IPS-15b (cell line): ENCODE measurements around the gene ZNF146.

ENCODE experiments used
- H3K27me3 ChIP-seq: one replicate; pipeline ENCODE4 v1.6.1; 2013; ENCODE audit warnings: low read length; ENCODE audit not compliant: control insufficient read depth, insufficient read depth
- H3K36me3 ChIP-seq: one replicate; pipeline ENCODE4 v1.6.1; 2013; ENCODE audit warnings: low read length; ENCODE audit not compliant: control insufficient read depth, insufficient read depth
- H3K4me1 ChIP-seq: one replicate; pipeline ENCODE4 v1.6.1; 2013; ENCODE audit warnings: mild to moderate bottlenecking, low read length; ENCODE audit not compliant: control insufficient read depth, insufficient read depth
- H3K4me3 ChIP-seq: one replicate; pipeline ENCODE4 v1.5.1; 2013; ENCODE audit warnings: low read depth, low read length
- H3K9ac ChIP-seq: one replicate; pipeline ENCODE4 v1.6.1; 2013; ENCODE audit warnings: low read depth, mild to moderate bottlenecking, low read length
- H3K9me3 ChIP-seq: one replicate; pipeline ENCODE4 v1.6.1; 2013; ENCODE audit warnings: mild to moderate bottlenecking, low read length; ENCODE audit not compliant: control insufficient read depth, insufficient read depth

ZNF146 gene

DNA sequence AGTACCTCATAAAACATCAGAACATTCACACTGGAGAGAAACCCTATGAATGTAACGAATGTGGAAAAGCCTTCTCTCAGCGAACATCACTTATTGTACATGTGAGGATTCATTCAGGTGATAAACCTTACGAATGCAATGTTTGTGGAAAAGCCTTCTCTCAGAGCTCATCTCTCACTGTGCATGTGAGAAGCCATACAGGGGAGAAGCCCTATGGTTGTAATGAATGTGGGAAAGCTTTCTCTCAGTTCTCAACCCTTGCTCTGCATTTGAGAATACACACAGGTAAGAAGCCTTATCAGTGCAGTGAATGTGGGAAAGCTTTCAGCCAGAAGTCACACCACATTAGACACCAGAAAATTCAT lies 22.0 kb downstream of the ZNF146 start:
- Histone ChIP-seq H3K9me3 (no peaks in the 10 kb centered on the region), H3K9ac (no peak overlapping the region), H3K4me3 (no peak overlapping the region), H3K4me1 (peaks cover 9% of the 10 kb centered on the region), H3K27me3 (no peaks in the 10 kb centered on the region), H3K36me3 (peaks cover 28% of the 10 kb centered on the region)

DNA sequence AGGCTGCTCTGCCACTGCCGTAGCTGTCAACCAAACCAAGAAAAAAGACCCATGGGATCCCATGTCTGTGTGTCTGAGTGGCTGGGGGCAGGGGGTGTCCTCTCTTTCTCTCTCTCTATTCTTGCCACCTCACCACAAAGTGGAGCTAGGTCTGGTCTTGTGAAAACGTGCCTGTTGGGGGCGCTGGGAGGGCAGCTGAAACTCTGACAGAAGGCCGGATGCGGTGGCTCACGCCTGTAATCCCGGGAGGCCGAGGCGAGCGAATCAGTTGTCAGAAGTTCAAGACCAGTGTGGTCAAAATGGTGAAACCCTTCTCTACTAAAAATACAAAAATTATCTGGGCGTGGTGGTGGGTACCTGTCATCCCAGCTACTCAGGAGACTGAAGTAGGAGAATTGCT lies 29.2 kb downstream of the ZNF146 start:
- Histone ChIP-seq H3K9ac (no peak overlapping the region), H3K4me1 (peaks cover 15% of the 10 kb centered on the region), H3K27me3 (no peaks in the 10 kb centered on the region), H3K9me3 (no peaks in the 10 kb centered on the region), H3K4me3 (no peak overlapping the region), H3K36me3 (no peaks in the 10 kb centered on the region)

GRCh38 chr19:36245210-36246005 lies 30.5 kb downstream of the ZNF146 start:
- Histone ChIP-seq H3K4me3 (peak overlapping the region; percentile 51), H3K36me3 (no peaks in the 10 kb centered on the region), H3K4me1 (peaks cover 15% of the 10 kb centered on the region), H3K9ac (peak overlapping the region; percentile 60), H3K9me3 (no peaks in the 10 kb centered on the region), H3K27me3 (no peaks in the 10 kb centered on the region)

- no peaks in the 10 kb centered on the region for H3K9me3 ChIP-seq
- H3K27me3 ChIP-seq = no peaks in the 10 kb centered on the region
- peak overlapping the region; percentile 51 for H3K4me3 ChIP-seq
- peaks cover 15% of the 10 kb centered on the region for H3K4me1 ChIP-seq
- H3K9ac ChIP-seq = no peak overlapping the region
- no peaks in the 10 kb centered on the region for H3K36me3 ChIP-seq
These were observed 31.1 kb downstream of the ZNF146 start for GRCh38 chr19:36246006-36246481.

DNA sequence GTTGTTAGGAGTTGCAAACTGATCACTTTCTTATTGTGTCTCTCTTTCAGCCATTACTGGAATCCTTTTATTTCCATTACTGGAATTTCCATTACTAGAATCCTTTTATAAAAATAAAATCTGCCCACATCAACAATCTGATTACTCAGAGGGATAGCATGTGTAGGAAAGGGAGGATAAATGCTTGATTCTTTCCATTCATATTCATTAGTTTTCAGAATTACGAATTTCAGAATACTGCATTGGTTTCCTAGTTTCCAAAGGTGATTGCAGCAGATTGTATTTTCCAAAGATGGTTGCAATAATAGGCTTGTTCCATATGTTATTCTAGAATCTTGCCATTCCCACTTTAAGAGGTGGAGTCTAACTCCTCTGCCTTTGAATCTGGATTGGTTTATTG lies 37.1 kb downstream of the ZNF146 start:
- Histone ChIP-seq H3K4me1 (peaks cover 4% of the 10 kb centered on the region), H3K4me3 (no peak overlapping the region), H3K9ac (no peak overlapping the region), H3K36me3 (no peaks in the 10 kb centered on the region), H3K9me3 (no peaks in the 10 kb centered on the region), H3K27me3 (no peaks in the 10 kb centered on the region)

- Histone ChIP-seq H3K27me3 (no peaks in the 10 kb centered on the region), H3K36me3 (no peaks in the 10 kb centered on the region), H3K4me1 (no peaks in the 10 kb centered on the region), H3K4me3 (no peak overlapping the region), H3K9me3 (no peaks in the 10 kb centered on the region), H3K9ac (no peak overlapping the region)
These were observed 39.9 kb downstream of the ZNF146 start for GRCh38 chr19:36254848-36255247.

DNA sequence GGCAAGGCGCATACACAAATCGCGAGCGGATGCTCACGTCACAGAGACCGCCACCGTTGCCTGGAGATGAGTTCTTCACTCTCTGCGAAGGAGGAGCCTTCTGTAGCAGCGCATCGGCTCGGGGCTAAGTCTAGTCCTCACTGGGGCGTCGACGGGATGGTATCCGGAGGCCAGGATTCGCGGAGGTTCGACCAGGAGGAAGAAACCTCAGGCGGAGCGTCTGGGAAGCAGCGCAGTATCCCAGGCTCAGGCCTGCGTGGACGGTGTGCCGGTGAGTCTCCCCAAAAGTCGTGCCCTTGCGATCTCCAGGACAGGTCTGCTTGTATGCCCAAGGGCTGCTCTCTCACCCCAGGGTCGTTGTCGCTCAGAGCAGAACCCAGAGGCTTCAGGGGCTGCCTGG lies 40.4 kb downstream of the ZNF146 start:
- H3K4me3 ChIP-seq = no peak overlapping the region
- no peak overlapping the region for H3K9ac ChIP-seq
- H3K9me3 ChIP-seq = no peaks in the 10 kb centered on the region

DNA sequence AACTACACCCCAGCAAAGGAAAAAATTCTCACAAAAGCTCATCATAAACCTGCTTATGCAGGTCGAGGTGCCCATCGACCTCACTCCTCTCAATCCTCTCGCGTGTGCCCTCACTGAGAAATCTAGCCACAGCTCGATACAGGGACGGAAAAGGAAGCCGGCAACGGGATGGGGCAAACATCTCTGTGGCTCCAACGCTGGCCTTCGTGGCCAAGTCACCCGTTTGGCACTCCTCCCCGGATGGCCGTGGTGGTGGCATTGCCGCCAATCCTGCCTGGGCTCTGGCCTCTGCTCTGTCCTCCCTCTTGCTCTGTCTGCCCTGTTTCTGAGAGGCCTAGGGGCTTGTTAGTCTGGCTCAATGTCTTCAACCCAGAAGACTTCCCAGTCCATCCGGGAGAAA lies 41.2 kb downstream of the ZNF146 start:
- no peak overlapping the region for H3K4me3 ChIP-seq
- H3K36me3 ChIP-seq = no peaks in the 10 kb centered on the region
- H3K9me3 ChIP-seq = no peaks in the 10 kb centered on the region
- no peak overlapping the region for H3K9ac ChIP-seq
- no peaks in the 10 kb centered on the region for H3K4me1 ChIP-seq
- no peaks in the 10 kb centered on the region for H3K27me3 ChIP-seq

More for the DNA sequence above, 40.4 kb downstream of the ZNF146 start:
- H3K27me3 ChIP-seq = no peaks in the 10 kb centered on the region
- H3K4me1 ChIP-seq = no peaks in the 10 kb centered on the region
- no peaks in the 10 kb centered on the region for H3K36me3 ChIP-seq

DNA sequence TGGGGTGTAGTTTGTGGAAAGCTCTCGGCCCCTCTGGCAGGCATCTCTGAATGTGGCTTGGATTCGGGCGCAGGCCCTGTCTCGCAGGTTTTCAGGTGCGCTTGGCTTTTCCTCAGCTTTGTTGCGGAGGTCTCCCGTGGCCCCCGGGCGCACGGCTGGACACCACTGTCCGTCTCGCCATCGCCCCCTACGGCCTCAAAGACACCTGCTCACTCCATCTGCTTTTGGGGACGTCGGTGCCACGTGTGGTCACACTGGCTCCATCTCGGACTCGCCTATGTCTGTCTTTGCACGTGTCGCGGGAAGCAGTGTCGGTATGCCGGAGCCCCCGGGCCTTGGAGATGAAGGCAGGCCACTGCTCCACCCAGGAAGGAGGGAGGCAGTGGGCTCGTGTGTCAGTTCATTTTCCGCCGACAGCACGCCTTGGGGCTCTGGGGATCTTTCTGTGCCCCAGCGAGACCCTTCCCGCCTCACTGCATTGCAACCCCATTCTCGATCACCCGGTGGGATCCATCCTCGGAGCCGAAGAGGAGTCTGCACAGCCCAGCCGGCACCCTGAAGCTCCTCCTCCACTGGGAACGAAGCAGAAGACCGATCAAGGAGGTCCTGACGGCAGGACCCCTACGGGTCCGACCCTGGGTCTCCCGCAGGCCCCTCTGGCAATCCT lies 42.1 kb downstream of the ZNF146 start:
- Histone ChIP-seq H3K9ac (no peak overlapping the region), H3K9me3 (no peaks in the 10 kb centered on the region), H3K4me3 (no peak overlapping the region)

GRCh38 chr19:36257520-36257876 lies 42.6 kb downstream of the ZNF146 start:
- Histone ChIP-seq H3K36me3 (no peaks in the 10 kb centered on the region), H3K9me3 (no peaks in the 10 kb centered on the region), H3K27me3 (no peaks in the 10 kb centered on the region), H3K4me1 (no peaks in the 10 kb centered on the region), H3K4me3 (no peak overlapping the region), H3K9ac (no peak overlapping the region)

More for the DNA sequence above, 42.1 kb downstream of the ZNF146 start:
- Histone ChIP-seq H3K4me1 (no peaks in the 10 kb centered on the region), H3K27me3 (no peaks in the 10 kb centered on the region), H3K36me3 (no peaks in the 10 kb centered on the region)

- Histone ChIP-seq H3K27me3 (no peaks in the 10 kb centered on the region), H3K4me3 (no peak overlapping the region), H3K4me1 (no peaks in the 10 kb centered on the region), H3K36me3 (no peaks in the 10 kb centered on the region), H3K9me3 (no peaks in the 10 kb centered on the region), H3K9ac (no peak overlapping the region)
These were observed 43.3 kb downstream of the ZNF146 start for GRCh38 chr19:36258028-36258875.
